Panc1 (cell line): ENCODE results near the gene SCAP.

ENCODE experiments used
- POLR2AphosphoS5 ChIP-seq: IDR thresholded peaks from 2 replicates; pipeline ENCODE4 v1.6.1; 2012; ENCODE audit warnings: mild to moderate bottlenecking, low read depth, low read length, moderate library complexity
- REST ChIP-seq, 2 experiments: IDR thresholded peaks; 2 replicates each; pipeline ENCODE4 v1.6.1; 2011 to 2012; ENCODE audit warnings: low read depth in 2 of 2, control low read depth in 1 of 2, low read length in 1 of 2, mild to moderate bottlenecking in 1 of 2, moderate library complexity in 1 of 2; ENCODE audit not compliant: insufficient read depth in 1 of 2
- SIN3A ChIP-seq: IDR thresholded peaks from 2 replicates; pipeline ENCODE4 v1.6.1; 2012; ENCODE audit warnings: low read depth, mild to moderate bottlenecking, low read length, moderate library complexity, borderline replicate concordance; ENCODE audit not compliant: insufficient read depth
- TCF7L2 ChIP-seq: IDR thresholded peaks from 2 replicates; pipeline ENCODE4 v1.6.1; 2011; ENCODE audit warnings: mild to moderate bottlenecking, low read depth, low read length, inconsistent platforms
- TF ChIP-seq, protein P1 (sequence below): fragments of 450-650 bp; IDR thresholded peaks from 2 replicates; pipeline ENCODE4 v1.5.1; 2017; ENCODE audit warnings: mild to moderate bottlenecking

DNA sequence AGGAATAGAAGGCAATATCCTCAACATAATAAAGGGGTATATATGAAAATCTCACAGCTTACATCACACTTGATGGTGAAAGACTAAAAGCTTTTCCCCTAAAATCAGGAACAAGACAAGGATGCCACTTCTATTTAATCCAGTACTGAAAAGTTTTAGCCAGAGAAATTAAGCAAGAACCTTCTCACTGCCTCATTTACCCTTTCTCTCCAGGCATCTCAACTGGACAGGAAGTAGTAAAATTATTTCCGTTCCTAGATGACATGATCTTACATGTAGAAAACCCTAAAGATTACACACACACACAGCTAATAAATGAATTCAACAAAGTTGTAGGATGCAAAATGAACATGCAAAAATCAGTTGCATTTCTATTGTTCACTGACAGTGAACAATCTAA is 11.2 kb downstream of the SCAP start:
- TF ChIP-seq, protein P1, sequence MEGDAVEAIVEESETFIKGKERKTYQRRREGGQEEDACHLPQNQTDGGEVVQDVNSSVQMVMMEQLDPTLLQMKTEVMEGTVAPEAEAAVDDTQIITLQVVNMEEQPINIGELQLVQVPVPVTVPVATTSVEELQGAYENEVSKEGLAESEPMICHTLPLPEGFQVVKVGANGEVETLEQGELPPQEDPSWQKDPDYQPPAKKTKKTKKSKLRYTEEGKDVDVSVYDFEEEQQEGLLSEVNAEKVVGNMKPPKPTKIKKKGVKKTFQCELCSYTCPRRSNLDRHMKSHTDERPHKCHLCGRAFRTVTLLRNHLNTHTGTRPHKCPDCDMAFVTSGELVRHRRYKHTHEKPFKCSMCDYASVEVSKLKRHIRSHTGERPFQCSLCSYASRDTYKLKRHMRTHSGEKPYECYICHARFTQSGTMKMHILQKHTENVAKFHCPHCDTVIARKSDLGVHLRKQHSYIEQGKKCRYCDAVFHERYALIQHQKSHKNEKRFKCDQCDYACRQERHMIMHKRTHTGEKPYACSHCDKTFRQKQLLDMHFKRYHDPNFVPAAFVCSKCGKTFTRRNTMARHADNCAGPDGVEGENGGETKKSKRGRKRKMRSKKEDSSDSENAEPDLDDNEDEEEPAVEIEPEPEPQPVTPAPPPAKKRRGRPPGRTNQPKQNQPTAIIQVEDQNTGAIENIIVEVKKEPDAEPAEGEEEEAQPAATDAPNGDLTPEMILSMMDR = no peak
- TF ChIP-seq REST (IDR thresholded peaks at IDR 0.05; ENCODE audit: insufficient read depth in 1 of 2, low read depth in 2 of 2, low read length in 1 of 2) (no peak), POLR2AphosphoS5 (no peak), TCF7L2 (no peak), SIN3A (no peak)
